Measurements from ENCODE around the gene IGFBP6. TPM values are rescaled to one million over a fixed set of nuclear protein-coding genes. Genes with fewer than 3 reads are reported as not detected.

IGFBP6 gene
- total RNA-seq, 1 experiment from 2014 or later = 4.2 TPM

GRCh38 chr12:53054112-53054878 is 43.2 kb upstream of the IGFBP6 start:
- Histone ChIP-seq H3K79me2 (ENCODE audit: insufficient read depth, low read length) (no peaks in the 10 kb centered on the region; the same call in 1 of the 2 replicates), H3K18ac (ENCODE audit: insufficient read length, low read depth, low read length) (peak overlapping the region; percentile 88), H4K20me1 (ENCODE audit: control insufficient read depth, insufficient read depth, insufficient read length) (no peaks in the 10 kb centered on the region), H2BK12ac (ENCODE audit: insufficient read length, low read depth, low read length) (no peak overlapping the region), H3K9ac (ENCODE audit: extremely low read depth, insufficient read length, low read length) (no peak overlapping the region), H3K27me3 (ENCODE audit: insufficient read depth, low read length) (no peaks in the 10 kb centered on the region), H3K14ac (ENCODE audit: insufficient read depth, low read length) (peak overlapping the region; percentile 86), H3K9me3 (ENCODE audit: control insufficient read depth, low read depth, low read length) (no peaks in the 10 kb centered on the region), H2BK5ac (ENCODE audit: insufficient read length, low read length) (no peak overlapping the region), H3K56ac (ENCODE audit: insufficient read length, low read depth, low read length) (no peak overlapping the region), H2AFZ (ENCODE audit: low read length) (no peak overlapping the region), H2BK15ac (ENCODE audit: low read depth, low read length) (no peak overlapping the region), H2AK5ac (ENCODE audit: insufficient read length, low read length) (no peak overlapping the region), H4K5ac (ENCODE audit: insufficient read length, low read depth, low read length) (no peak overlapping the region), H3T11ph (ENCODE audit: low read length) (no peak overlapping the region), H2BK120ac (ENCODE audit: low read depth, low read length, poor library complexity, severe bottlenecking) (no peak overlapping the region), H3K27ac (ENCODE audit: insufficient read length, low read depth, low read length) (no peak overlapping the region), H3K4ac (ENCODE audit: low read depth, low read length) (no peak overlapping the region), H3K23ac (ENCODE audit: insufficient read length, low read depth, low read length) (no peak overlapping the region), H3K79me1 (ENCODE audit: insufficient read depth, low read depth, low read length, poor library complexity, severe bottlenecking) (no peaks in the 10 kb centered on the region), H4K91ac (ENCODE audit: insufficient read length, low read depth, low read length) (no peak overlapping the region), H3K4me1 (ENCODE audit: insufficient read depth, low read length) (peaks cover 17% of the 10 kb centered on the region; the same call in 1 of the 2 replicates), H4K8ac (replicated peaks; ENCODE audit: insufficient read length, low read depth, low read length) (no peak overlapping the region), H2BK20ac (ENCODE audit: low read depth, low read length, poor library complexity, severe bottlenecking) (no peak overlapping the region), H3K23me2 (ENCODE audit: insufficient read length, low read depth, low read length, poor library complexity, severe bottlenecking) (peaks cover 3% of the 10 kb centered on the region), H3K4me2 (ENCODE audit: insufficient read depth, insufficient read length, low read length) (peak overlapping the region; percentile 55)
- peak; percentile 99 for DNase-seq
- peak overlapping the region; percentile 89 to 96 for H3K4me3 Mint-ChIP-seq
- H3K4me1 Mint-ChIP-seq = peaks cover 27 to 33% of the 10 kb centered on the region in 2 experiments
- no peak for TF ChIP-seq CTCF (conservative IDR thresholded peaks at IDR 0.05)
- peaks cover 6 to 8% (median 7%) of the 10 kb centered on the region in 3 experiments; a peak in 5 of 7 replicates for H3K36me3 Mint-ChIP-seq (ENCODE audit: insufficient read depth in 1 of 3, low read depth in 3 of 3)
- H3K27me3 Mint-ChIP-seq (ENCODE audit: low read depth) = peaks cover 34% of the 10 kb centered on the region
- H3K27ac Mint-ChIP-seq = peak overlapping the region; percentile 94 to 98 (median 97); a peak in 6 of 7 replicates
- no peaks in the 10 kb centered on the region for H3K9me3 Mint-ChIP-seq
- no CpG with 5 or more reads among the region's 48 CpGs for WGBS (ENCODE audit: extremely low coverage, insufficient read length, low lambda C conversion rate)
